HL-60 (cell line): ENCODE results near the gene EXOC4.

Source experiments
- DNase-seq, 2 experiments: peaks; one replicate each; pipeline ENCODE4 v3.0.0-alpha.2; 2010 to 2020; ENCODE audit warnings: low read depth in 1 of 2, low spot score in 1 of 2
- H3K27ac ChIP-seq: fragments of 250-450 bp; sonication (Bioruptor Pico); replicated peaks from 2 replicates; pipeline ENCODE4 v1.5.1; 2020; ENCODE audit warnings: mild to moderate bottlenecking, moderate library complexity
- H3K27me3 ChIP-seq: fragments of 250-450 bp; sonication (Bioruptor Pico); 2 replicates; pipeline ENCODE4 v1.5.1; 2021; ENCODE audit warnings: mild to moderate bottlenecking, moderate library complexity; ENCODE audit not compliant: insufficient read depth, poor library complexity, severe bottlenecking
- H3K4me3 ChIP-seq: replicated peaks from 2 replicates; pipeline ENCODE4 v1.5.1; 2011; ENCODE audit warnings: mild to moderate bottlenecking, control low read depth, low read length; ENCODE audit not compliant: insufficient read depth
- CTCF ChIP-seq: IDR thresholded peaks from one replicate; pipeline ENCODE4 v1.5.1; 2011; ENCODE audit warnings: low read length, control low read depth, inconsistent platforms; ENCODE audit not compliant: insufficient read depth
- GABPA ChIP-seq: IDR thresholded peaks from 2 replicates; pipeline ENCODE4 v1.6.1; 2012; ENCODE audit warnings: low read depth
- POLR2AphosphoS5 ChIP-seq: IDR thresholded peaks from 2 replicates; pipeline ENCODE4 v1.6.1; 2012; ENCODE audit warnings: low read depth
- SPI1 ChIP-seq: IDR thresholded peaks from 2 replicates; pipeline ENCODE4 v1.6.1; 2012; ENCODE audit warnings: low read depth, mild to moderate bottlenecking, borderline replicate concordance
- TF ChIP-seq, protein P1 (sequence below): IDR thresholded peaks from 2 replicates; pipeline ENCODE4 v1.6.1; 2012; ENCODE audit warnings: low read depth; ENCODE audit not compliant: insufficient replicate concordance

Gene EXOC4

GRCh38 chr7:133234961-133235875, 17.7 kb upstream of the EXOC4 start:
- H3K4me3 ChIP-seq, result no peak overlapping the region
- TF ChIP-seq CTCF (no peak), SPI1 (no peak), POLR2AphosphoS5 (no peak), GABPA (no peak)
- TF ChIP-seq, protein P1, sequence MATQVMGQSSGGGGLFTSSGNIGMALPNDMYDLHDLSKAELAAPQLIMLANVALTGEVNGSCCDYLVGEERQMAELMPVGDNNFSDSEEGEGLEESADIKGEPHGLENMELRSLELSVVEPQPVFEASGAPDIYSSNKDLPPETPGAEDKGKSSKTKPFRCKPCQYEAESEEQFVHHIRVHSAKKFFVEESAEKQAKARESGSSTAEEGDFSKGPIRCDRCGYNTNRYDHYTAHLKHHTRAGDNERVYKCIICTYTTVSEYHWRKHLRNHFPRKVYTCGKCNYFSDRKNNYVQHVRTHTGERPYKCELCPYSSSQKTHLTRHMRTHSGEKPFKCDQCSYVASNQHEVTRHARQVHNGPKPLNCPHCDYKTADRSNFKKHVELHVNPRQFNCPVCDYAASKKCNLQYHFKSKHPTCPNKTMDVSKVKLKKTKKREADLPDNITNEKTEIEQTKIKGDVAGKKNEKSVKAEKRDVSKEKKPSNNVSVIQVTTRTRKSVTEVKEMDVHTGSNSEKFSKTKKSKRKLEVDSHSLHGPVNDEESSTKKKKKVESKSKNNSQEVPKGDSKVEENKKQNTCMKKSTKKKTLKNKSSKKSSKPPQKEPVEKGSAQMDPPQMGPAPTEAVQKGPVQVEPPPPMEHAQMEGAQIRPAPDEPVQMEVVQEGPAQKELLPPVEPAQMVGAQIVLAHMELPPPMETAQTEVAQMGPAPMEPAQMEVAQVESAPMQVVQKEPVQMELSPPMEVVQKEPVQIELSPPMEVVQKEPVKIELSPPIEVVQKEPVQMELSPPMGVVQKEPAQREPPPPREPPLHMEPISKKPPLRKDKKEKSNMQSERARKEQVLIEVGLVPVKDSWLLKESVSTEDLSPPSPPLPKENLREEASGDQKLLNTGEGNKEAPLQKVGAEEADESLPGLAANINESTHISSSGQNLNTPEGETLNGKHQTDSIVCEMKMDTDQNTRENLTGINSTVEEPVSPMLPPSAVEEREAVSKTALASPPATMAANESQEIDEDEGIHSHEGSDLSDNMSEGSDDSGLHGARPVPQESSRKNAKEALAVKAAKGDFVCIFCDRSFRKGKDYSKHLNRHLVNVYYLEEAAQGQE, result no peak
- DNase-seq, result no peak

DNA sequence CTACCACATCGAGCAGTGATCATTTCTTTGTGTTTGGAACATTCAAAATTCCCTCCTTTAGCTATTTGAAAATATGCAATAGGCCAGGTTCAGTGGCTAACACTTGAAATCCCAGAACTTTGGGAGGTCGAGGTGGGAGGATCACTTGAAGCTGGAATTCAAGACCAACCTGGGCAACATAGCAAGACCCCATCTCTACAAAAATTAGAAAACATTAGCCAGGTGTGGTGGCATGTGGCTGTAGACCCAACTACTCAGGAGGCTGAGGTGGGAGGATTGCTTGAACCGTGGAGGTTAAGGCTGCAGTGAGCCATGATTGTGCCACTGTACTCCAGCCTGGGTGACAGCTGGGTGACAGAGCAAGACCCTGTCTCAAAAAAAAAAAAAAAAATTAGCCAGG, 15.3 kb upstream of the EXOC4 start:
- no peak overlapping the region for H3K27ac ChIP-seq
- no peak for TF ChIP-seq GABPA
- no peak for TF ChIP-seq SPI1
- no peak for TF ChIP-seq POLR2AphosphoS5
- no peak for TF ChIP-seq CTCF
- TF ChIP-seq, protein P1, result no peak

More at GRCh38 chr7:133234961-133235875, 17.7 kb upstream of the EXOC4 start:
- Histone ChIP-seq H3K27me3 (no peaks in the 10 kb centered on the region), H3K27ac (no peak overlapping the region)

GRCh38 chr7:133240302-133240701, 12.6 kb upstream of the EXOC4 start:
- TF ChIP-seq, protein P1, result no peak
- TF ChIP-seq SPI1 (no peak), GABPA (no peak), CTCF (no peak), POLR2AphosphoS5 (no peak)
- H3K27me3 ChIP-seq, result no peaks in the 10 kb centered on the region
- no peak for DNase-seq
- H3K4me3 ChIP-seq, result no peak overlapping the region
- H3K27ac ChIP-seq, result no peak overlapping the region

More for the DNA sequence above, 15.3 kb upstream of the EXOC4 start:
- no peak for DNase-seq
- Histone ChIP-seq H3K4me3 (no peak overlapping the region), H3K27me3 (no peaks in the 10 kb centered on the region)
